Liver (tissue), 2 donors: ENCODE data around the gene ZNF532.

Experiments
- TF ChIP-seq, protein P1 (sequence below): fragments of 150-350 bp; IDR thresholded peaks from 2 replicates; pipeline ENCODE4 v1.5.1; 2017; ENCODE audit warnings: improper control_type of control experiment, low read depth, low read length; ENCODE audit not compliant: missing input control
- TF ChIP-seq, protein P2 (sequence below): IDR thresholded peaks from 2 replicates; pipeline ENCODE4 v1.6.1; 2016; ENCODE audit warnings: antibody characterized with exemption, mild to moderate bottlenecking
- donor health status: healthy.

DNA sequence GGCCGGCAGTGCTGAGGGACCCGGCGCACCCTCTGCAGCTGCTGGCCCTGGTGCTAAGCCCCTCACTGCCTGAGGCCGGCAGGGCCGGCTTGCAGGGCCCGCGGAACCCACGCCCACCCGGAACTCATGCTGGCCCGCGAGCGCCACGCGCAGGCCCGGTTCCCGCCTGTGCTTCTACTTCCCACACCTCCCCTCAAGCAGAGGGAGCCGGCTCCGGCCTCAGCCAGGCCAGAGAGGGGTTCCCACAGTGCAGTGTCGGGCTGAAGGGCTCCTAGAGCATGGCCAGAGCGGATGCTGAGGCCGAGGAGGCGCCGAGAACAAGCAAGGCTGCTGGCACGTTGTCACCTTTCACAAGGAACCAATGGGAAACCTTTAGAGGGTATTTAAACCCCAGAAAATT is 36.8 kb upstream of the ZNF532 start:
- TF ChIP-seq, protein P1, sequence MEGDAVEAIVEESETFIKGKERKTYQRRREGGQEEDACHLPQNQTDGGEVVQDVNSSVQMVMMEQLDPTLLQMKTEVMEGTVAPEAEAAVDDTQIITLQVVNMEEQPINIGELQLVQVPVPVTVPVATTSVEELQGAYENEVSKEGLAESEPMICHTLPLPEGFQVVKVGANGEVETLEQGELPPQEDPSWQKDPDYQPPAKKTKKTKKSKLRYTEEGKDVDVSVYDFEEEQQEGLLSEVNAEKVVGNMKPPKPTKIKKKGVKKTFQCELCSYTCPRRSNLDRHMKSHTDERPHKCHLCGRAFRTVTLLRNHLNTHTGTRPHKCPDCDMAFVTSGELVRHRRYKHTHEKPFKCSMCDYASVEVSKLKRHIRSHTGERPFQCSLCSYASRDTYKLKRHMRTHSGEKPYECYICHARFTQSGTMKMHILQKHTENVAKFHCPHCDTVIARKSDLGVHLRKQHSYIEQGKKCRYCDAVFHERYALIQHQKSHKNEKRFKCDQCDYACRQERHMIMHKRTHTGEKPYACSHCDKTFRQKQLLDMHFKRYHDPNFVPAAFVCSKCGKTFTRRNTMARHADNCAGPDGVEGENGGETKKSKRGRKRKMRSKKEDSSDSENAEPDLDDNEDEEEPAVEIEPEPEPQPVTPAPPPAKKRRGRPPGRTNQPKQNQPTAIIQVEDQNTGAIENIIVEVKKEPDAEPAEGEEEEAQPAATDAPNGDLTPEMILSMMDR: no peak
- TF ChIP-seq, protein P2, sequence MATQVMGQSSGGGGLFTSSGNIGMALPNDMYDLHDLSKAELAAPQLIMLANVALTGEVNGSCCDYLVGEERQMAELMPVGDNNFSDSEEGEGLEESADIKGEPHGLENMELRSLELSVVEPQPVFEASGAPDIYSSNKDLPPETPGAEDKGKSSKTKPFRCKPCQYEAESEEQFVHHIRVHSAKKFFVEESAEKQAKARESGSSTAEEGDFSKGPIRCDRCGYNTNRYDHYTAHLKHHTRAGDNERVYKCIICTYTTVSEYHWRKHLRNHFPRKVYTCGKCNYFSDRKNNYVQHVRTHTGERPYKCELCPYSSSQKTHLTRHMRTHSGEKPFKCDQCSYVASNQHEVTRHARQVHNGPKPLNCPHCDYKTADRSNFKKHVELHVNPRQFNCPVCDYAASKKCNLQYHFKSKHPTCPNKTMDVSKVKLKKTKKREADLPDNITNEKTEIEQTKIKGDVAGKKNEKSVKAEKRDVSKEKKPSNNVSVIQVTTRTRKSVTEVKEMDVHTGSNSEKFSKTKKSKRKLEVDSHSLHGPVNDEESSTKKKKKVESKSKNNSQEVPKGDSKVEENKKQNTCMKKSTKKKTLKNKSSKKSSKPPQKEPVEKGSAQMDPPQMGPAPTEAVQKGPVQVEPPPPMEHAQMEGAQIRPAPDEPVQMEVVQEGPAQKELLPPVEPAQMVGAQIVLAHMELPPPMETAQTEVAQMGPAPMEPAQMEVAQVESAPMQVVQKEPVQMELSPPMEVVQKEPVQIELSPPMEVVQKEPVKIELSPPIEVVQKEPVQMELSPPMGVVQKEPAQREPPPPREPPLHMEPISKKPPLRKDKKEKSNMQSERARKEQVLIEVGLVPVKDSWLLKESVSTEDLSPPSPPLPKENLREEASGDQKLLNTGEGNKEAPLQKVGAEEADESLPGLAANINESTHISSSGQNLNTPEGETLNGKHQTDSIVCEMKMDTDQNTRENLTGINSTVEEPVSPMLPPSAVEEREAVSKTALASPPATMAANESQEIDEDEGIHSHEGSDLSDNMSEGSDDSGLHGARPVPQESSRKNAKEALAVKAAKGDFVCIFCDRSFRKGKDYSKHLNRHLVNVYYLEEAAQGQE: no peak
